ENCODE measurements around the gene PDCD1LG2.
"Not testable (repeated sequence)": the region's sequence is repeated elsewhere in the genome, so short reads cannot be mapped to it uniquely, and the experiment has no call there.

PDCD1LG2 gene

DNA sequence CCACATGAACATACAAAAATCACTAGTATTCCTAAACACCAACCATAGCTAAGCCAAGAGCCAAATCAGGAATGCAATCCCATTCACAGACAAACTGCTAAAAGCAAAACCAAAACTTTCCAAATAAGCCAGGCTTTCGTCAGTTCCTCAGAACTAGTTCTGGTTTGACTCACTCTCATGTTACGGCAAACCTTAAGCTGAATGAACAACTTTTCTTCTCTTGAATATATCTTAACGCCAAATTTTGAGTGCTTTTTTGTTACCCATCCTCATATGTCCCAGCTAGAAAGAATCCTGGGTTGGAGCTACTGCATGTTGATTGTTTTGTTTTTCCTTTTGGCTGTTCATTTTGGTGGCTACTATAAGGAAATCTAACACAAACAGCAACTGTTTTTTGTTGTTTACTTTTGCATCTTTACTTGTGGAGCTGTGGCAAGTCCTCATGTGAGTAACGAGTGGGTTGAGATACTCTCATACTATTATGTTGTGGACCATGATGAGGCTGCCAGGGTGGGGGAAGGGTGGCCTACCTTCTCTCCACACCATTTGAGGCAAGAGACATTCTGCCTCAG lies at the start of gene PDCD1LG2:
TSS of gene PDCD1LG2 (plus strand) at position 172 of the 572 bp plus-strand sequence. CDS start 12,016 bp downstream, outside the sequence.
- DNase-seq (ENCODE audit: low read depth), result peak; percentile 72

DNA sequence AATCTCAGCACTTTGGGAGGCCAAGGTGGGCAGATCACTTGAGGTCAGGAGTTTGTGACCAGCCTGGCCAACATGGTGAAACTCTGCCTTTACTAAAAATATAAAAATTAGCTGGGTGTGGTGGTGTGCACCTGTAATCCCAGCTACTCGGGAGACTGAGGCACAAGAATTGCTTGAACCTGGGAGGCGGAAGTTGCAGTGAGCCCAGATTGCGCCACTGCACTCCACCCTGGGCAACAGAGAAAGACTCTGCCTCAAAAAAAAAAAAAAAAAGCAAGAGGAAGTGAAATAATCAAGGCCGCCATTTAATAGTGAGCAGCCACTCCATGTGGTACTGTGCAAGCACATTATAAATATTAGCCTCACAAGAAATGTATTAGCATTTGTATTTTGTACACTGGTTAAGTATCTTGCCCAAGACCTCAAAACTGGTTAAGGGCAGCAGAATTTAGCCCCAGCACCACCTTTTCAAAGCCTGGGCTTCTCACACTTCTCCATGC lies 45.5 kb upstream of the PDCD1LG2 start:
- DNase-seq (ENCODE audit: low read depth), result not testable (repeated sequence)

DNA sequence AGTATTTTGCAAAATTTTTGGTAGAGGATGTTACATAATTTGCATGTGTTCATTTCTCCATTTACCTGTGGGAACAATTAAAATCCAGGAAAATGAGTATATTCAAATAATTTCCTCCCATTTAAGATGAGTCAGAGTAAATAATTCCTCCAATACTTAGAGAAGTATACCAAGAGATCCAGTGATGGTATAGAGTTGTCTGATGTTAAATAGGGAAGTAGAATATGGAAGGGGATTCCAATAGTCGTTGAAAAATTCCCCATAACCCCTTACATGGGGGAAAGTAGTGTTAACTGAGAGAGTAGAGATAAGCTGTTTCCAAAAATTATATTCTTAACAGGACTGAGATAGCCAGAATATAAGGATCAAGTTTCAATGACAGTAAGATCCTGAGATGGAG lies 44.3 kb upstream of the PDCD1LG2 start:
- no peak for DNase-seq (ENCODE audit: low read depth)

DNA sequence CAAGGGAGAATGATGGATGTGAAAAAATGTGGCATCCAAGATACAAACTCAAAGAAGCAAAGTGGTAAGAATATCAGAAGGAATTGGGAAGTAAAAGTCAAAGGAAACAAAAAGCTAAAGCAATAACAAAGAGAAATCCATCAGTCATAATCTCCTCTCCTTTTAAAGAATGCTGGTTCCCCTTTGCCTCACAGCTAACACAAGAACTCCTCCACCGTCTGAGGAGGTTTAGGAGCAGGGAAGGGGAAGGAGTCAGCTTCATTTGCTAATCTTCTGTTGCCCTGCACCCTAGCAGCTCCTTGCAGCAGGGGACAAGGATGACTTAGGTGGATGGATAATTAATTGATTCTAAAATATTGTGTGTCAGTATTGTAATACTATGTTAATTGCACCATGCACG lies 43.6 kb upstream of the PDCD1LG2 start:
- no peak for DNase-seq (ENCODE audit: low read depth)

DNA sequence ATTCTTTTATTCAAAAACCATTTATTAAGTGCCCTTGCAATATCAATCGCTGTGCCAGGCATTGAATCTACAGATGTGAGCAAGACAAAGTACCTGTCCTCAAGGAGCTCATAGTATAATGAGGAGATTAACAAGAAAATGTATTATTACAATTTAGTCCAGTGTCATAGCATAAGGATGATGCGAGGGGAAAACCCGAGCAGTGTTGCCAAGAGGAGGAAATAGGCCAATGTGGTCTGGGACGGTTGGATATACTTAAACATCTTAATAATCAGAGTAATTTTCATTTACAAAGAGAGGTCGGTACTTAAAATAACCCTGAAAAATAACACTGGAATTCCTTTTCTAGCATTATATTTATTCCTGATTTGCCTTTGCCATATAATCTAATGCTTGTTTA lies 41.5 kb upstream of the PDCD1LG2 start:
- DNase-seq (ENCODE audit: low read depth), result no peak

DNA sequence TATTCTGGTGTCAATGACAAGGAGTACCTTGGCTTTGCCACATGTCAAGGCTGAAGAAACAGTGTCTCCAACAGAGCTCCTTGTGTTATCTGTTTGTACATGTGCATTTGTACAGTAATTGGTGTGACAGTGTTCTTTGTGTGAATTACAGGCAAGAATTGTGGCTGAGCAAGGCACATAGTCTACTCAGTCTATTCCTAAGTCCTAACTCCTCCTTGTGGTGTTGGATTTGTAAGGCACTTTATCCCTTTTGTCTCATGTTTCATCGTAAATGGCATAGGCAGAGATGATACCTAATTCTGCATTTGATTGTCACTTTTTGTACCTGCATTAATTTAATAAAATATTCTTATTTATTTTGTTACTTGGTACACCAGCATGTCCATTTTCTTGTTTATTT lies 40.2 kb upstream of the PDCD1LG2 start:
- DNase-seq (ENCODE audit: low read depth), result no peak

DNA sequence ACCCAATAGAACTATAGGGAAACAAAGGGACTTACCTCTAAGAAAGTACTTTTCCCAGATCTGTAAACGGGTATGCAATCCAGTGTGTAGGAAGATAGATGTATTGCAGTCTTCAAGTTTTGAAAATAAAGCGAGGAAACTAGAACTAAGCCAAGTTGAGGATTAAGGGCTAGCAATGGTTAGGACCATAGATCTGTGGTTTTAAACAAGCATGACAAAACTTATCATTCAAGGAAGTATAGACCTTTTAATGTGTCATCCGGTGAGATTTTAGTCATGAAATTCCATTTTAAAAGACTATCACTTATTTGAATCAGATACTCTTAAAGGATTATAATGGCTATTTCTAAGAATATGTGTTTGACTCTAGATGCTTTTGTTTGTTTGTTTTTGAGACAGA lies 39.5 kb upstream of the PDCD1LG2 start:
- DNase-seq (ENCODE audit: low read depth), result no peak

DNA sequence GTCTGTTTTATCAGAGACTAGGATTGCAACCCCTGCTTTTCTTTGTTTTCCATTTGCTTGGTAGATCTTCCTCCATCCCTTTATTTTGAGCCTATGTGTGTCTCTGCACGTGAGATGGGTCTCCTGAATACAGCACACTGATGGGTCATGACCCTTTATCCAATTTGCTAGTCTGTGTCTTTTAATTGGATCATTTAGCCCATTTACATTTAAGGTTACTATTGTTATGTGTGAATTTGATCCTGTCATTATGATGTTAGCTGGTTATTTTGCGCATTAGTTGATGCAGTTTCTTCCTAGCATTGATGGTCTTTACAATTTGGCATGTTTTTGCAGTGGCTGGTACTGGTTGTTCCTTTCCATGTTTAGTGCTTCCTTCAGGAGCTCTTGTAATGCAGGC lies 34.7 kb upstream of the PDCD1LG2 start:
- not testable (repeated sequence) for DNase-seq (ENCODE audit: low read depth)

DNA sequence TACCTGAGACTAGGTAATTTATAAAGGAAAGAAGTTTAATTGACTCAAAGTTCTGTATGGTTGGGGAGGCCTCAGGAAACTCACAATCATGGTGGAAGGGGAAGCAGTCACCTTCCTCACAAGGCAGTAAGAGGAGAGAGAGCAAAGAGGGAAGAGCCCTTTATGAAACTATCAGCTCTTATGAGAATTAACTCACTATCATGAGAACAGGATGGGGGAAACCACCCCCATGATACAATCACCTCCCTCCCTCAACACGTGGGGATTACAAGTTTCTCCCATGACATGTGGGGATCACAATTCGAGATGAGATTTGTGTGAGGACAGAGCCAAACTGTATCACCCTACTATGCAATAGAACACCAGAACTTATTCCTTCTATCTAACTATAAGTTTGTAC lies 32.1 kb upstream of the PDCD1LG2 start:
- no peak for DNase-seq (ENCODE audit: low read depth)

DNA sequence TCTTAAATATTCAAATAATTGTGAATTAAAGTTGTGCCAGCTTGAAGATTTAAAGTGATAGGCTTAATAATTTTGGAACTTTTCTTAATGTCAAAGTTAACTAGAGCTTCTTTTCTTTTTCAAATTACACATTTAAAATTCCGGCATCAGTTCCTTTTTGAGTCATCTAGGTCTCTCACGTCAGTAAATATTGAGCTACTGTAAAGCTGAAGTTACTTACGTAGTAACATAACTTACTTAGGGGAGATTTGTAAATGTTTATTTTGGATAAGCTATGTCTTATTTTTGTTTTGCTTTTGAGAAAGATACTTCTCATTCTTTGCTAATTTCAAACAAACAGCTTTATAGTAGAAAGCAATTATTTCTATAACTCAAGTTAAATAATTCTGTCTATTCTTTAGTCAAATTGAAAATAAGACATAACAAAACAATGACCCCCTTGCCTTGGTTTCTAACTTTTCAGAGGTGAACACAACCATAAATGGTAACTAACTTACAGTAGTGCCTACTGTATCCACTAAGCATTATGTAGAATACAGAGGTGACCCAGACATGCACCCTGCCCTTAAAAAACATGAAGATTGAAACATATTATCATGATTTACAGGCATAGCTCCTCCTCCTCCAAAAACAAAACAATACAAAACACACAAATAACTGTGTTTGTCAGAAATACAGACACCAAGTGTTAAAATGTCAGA lies 30.2 kb upstream of the PDCD1LG2 start:
- no peak for DNase-seq (ENCODE audit: low read depth)

DNA sequence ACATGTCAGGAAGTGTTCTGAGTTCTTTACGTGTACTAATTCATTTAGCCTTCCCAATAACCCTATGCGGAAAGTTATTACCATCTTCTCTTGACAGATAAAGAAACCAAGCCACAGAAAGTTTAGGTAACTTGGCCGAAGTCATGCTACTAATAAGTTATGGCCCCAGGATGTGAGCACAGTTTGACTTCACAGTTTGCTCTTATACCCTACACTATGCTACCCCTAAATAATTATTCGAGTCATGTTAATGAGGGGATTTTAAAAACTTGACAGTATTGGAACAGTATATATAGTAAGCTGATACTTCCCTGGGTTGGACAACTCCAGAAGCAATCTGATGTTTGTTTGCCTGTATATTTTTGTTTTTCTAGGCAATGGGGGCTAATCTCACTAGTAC lies 29.4 kb upstream of the PDCD1LG2 start:
- no peak for DNase-seq (ENCODE audit: low read depth)

DNA sequence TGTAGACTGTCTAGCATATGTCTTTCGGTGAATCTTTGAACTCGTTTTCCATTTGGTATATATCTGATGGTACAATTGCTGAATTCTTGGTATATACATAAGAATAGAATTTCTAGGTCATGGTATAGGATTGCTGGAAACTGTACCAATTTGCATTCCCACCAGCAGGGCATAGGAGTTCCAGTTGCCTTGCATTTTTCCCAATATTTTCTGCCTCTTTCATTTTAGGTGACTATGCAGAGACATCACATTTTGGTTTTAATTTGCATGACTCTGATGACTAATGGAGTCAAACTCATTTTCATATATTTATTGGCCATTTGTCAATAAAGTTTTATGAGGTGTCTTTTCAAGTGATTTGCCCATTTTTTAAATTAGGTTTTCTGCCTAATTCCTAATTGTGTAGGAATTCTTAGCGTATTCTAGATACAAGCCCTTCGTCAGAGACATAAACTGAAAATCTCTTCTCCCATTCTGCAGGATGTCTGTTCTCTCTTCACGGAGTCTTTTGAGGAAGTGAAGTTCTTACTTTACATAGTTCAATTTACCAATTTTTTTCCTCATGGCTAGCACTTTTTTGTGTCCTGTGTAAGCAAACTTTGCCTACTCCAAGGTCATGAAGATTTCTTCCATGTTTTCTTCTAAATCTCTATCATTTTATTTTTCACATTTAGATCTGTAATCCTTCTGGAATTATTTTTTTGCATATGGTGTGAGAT lies 28.9 kb upstream of the PDCD1LG2 start:
- DNase-seq (ENCODE audit: low read depth), result no peak

DNA sequence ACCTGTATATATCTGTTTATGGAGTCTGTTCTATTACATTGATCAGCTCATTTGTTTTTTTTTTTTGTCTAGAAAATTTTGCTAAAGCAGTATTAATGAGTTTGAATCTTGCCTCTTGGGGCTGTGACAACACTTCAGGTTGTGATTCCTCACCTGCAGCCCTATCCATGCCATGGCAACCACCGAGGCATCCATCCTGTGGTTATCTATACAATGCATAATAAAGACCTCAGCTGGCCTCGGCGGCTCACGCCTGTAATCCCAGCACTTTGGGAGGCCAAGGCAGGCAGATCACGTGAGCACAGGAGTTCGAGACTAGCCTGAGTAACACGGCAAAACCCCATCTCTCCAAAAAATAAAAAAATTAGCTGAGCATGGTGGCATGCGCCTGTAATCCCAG lies 28.1 kb upstream of the PDCD1LG2 start:
- DNase-seq (ENCODE audit: low read depth), result no peak

DNA sequence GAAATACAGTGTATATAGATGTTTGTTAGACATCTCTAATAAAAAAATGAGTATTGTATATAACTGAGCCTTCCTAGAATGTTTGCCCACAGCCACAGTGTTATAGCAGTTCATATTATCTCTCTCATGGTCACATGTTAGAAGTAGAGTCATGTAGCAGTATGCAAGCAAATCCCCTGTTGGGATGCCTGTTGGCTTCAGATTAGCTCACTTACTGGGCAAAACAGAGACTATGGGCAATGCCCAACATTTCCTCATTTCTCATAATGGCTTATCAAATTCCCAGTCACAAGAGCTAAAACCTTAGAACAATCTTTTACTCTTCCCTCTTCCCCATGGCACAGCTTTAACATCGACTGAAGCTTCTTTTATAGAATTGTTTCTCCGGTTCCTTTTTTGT lies 27.0 kb upstream of the PDCD1LG2 start:
- no peak for DNase-seq (ENCODE audit: low read depth)

DNA sequence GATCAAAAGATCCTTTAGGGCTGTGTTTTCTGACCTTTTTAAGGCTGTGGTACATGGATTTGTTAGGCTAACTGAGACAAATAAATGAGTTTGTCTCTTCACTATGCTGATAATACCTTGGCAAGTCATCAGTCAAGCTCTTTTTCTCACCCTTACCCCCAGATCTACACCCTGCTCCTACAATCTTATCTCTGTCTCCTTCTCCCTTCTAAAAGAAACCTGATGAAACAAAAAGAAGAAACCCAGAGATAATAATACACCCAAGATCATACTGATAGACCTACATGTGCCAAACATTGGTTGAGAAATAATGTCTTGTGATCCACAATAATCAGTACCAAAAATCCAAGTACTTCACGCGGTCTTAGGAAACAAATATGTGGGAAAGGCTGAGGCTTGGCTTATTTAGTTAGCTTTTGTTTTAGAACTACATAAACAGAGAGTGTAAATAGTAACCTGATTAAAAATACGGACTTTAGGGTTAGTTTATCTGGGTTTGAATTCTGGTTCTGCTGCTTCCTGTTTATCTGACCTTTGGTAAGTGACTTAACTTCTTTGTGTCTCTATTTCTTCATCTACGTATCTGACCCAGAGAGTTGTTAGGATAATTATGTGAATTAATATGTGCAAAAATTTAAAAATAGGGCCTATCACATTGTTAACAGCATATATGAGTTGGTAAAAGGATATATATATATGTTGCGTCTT lies 24.8 kb upstream of the PDCD1LG2 start:
- DNase-seq (ENCODE audit: low read depth), result no peak

DNA sequence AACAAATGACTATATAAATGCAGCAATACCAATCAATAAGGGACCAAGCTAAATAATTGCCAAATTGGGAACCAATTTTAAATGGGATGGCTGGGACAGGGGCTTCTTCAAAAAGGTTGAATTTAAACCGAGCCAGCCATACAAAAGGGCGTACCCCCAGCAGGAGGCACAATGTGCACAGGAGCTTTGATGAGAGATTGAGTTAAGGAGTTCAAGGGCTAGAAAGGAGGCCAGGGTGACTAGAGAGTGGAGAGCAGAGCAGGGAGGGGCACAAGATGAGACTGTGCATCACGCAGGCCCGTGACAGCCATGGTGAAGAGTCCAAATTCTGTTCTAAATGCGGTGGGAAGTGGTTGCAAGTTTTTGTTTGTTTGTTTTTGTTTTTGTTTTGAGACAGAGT lies 23.3 kb upstream of the PDCD1LG2 start:
- DNase-seq (ENCODE audit: low read depth), result no peak

DNA sequence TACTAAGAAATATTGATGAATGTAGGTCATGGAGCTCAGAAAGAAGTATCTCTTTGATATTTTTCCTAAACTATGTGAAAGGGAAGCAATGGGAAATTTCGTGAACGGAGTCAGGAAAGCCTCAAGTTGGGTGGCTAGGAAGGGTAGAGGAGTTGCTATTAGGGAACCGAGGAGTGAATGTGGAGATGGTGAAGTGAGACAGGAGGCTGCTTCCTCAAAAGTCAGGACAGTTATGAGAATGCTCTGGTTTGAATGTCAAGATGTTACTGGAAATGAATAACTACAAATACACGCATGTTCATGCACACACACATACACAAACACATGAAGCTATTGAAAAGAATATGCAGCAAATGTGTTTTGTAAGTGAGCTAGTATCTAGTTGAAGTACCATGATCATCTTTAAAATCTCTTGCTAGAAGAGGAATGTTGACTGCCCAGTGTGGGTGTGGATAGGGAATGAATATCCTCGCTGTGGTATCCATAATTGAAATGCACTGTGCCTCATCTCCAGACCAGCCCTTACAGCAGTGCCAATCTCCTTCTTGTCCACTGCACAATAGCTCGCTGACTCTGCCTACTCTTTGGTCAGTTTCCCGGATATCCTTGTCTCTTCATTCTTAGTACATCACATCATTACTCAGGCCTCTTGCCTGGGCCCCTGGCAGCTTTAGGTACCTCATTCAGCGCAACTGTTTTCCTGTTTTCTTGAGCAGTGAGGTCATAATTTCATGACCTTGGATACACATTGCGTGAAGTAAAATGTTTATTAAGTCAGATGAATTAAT lies 21.9 kb upstream of the PDCD1LG2 start:
- no peak for DNase-seq (ENCODE audit: low read depth)

DNA sequence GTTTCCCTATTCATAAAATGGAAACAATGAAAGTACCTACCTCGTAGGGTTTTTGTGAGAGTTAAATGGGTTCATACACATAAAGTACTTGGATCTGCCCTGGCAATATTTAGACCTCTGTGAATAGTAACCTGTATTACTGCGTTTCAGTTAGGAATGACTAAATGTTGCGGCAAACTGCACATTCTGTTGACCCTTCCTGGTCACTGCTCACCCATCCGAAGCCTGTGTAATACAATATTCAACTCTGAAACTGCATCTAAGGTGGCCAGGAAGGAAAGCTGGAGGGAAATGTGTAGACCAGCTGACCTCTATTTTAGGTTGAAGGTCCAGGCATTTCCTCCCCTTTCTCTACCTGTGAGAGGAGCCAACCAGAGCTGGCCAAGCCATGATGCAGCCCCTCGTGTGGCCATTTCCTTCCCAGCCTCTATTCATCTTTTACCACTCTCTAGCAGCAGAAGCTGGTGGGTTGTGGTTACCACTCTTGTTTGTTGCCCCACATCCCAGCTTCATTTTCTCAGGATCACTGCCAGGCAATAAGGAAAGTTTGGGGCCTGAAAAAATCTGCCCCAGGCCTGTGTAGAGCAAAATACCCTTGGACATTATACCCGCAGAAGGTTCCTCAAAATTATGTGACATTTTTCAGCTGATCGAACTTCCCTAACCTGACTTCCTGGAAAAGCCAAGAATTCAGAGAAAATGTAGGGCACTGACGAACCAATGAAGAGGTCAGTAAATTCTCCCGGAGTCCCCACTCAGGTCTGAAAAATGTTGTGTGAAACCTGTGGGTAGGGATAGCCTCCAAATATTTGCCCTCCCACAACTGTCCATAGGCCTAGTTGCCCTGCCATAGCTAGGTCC lies 20.5 kb upstream of the PDCD1LG2 start:
- DNase-seq (ENCODE audit: low read depth), result no peak

DNA sequence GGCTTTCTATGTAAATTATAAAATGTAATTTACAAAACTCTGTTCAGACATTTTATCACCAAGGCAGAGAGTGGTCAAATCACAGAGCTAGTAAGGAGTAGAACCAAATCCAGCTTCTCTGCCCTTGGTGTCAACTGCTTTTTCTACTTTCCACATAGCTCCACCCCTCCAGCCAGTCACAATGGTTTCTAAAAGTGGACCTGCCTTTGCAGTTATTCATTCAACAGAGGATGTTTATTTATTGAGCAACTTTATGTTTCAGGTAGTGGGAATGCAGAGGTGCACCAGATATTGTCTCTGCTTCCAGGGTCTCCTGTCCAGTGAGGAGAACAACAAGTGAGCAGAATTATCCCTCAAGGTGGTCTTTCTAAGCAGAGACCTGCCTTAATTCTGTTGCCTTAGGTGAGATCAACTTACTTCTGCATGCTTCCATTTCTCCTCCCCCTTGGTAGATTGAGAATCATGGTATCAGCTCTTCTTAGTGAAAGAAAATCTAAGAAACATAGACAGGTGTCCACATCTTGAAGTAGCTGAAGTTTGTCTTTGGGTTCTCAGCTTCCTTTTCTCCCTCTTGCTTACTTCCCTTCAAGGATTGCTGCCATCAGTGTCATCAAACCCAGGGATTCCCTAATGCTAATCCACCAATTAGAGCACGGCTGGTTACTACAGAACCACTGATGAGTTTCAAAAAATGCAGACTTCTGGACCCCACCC lies 17.2 kb upstream of the PDCD1LG2 start:
- DNase-seq (ENCODE audit: low read depth), result no peak
